ENCODE results near the gene ATL2. TPM values are rescaled to one million over a fixed set of nuclear protein-coding genes. Genes with fewer than 3 reads are reported as not detected.

Gene ATL2
- total RNA-seq, 1 donor from 2014 or later: 75.3 TPM

DNA sequence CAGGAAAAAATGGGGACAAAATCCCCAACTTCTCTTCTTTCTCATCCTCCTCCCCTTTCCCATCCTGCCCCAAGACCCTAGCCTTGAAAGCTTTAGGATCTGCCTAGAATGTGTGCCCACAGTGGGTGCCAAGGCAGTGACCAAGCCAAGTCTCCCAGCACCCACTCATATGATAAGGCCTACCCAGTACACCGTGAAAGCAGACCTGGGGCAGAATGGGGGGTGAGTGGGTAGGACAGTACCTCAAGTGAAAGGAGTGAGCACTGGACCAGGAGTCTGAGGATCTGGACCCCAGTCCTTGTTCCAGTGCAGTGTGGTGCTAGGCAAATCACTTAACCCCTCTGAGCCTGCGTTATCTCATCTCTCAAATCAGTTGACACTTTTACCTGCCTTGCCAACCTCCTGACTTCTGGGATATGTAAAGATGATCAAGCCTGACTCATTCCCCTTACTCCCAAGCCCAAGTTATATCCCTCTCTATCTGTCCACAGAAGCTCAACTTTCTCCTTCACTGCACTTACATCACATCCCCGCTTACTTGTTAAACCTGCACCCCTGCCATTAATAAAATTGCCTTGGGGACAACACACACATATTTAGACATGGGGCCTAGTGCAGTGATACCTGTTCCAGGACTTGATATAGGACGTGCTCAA lies 109.7 kb downstream of the ATL2 start:
- no peak for DNase-seq (ENCODE audit: low spot score in 2 of 2, unreplicated experiment in 2 of 2)
- no peaks in the 10 kb centered on the region for H3K36me3 Mint-ChIP-seq
- no peaks in the 10 kb centered on the region for H3K9me3 Mint-ChIP-seq
- no peaks in the 10 kb centered on the region for H3K27me3 Mint-ChIP-seq (ENCODE audit: low read depth)
- no peak overlapping the region for H3K27ac Mint-ChIP-seq
- TF ChIP-seq CTCF (IDR thresholded peaks at IDR 0.05; ENCODE audit: unreplicated experiment): no peak
- peaks cover 14% of the 10 kb centered on the region for H3K4me1 Mint-ChIP-seq
- H3K4me3 Mint-ChIP-seq: no peak overlapping the region

DNA sequence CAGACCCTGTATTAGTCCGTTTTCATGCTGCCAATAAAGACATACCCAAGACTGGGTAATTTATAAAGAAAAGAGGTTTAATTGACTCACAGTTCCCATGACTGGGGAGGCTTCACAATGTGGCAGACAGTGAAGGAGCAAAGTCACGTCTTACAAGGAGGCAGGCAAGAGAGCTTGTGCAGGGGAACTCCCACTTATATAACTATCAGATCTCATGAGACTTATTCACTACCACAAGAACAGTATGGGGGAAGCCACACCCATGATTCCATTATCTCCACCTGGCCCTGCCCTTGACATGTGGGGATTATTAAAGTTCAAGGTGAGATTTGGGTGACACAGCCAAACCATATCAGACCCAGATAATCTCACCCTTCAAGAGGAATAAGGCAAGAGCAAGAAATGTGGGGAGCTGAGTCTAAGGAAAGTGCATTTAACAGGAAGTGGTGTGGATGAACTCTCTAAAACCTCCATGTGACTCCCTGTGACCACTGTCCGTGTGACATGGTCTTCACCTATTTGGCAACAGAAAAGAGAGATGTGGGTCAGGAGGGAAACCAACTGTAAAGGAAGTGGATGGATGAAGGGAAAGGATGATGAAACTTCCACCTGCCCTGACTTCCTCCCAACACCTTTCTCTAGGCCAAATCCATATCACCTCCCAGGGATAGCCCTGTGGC lies 110.6 kb downstream of the ATL2 start:
- H3K4me1 Mint-ChIP-seq: peaks cover 21% of the 10 kb centered on the region
- H3K4me3 Mint-ChIP-seq: no peak overlapping the region

GRCh38 chr2:38265461-38265860 lies 111.6 kb downstream of the ATL2 start:
- no peak for DNase-seq (ENCODE audit: low spot score in 2 of 2, unreplicated experiment in 2 of 2)
- Mint-ChIP-seq H3K36me3 (no peaks in the 10 kb centered on the region), H3K27me3 (ENCODE audit: low read depth) (no peaks in the 10 kb centered on the region), H3K4me3 (no peak overlapping the region), H3K9me3 (no peaks in the 10 kb centered on the region), H3K27ac (no peak overlapping the region), H3K4me1 (peaks cover 21% of the 10 kb centered on the region)
- no peak for TF ChIP-seq CTCF (IDR thresholded peaks at IDR 0.05; ENCODE audit: unreplicated experiment)

More for the DNA sequence above, 110.6 kb downstream of the ATL2 start:
- no peak for DNase-seq (ENCODE audit: low spot score in 2 of 2, unreplicated experiment in 2 of 2)
- no peaks in the 10 kb centered on the region for H3K9me3 Mint-ChIP-seq
- no peak for TF ChIP-seq CTCF (IDR thresholded peaks at IDR 0.05; ENCODE audit: unreplicated experiment)
- no peaks in the 10 kb centered on the region for H3K27me3 Mint-ChIP-seq (ENCODE audit: low read depth)
- H3K36me3 Mint-ChIP-seq: no peaks in the 10 kb centered on the region
- H3K27ac Mint-ChIP-seq: no peak overlapping the region

- H3K27me3 Mint-ChIP-seq (ENCODE audit: low read depth): no peaks in the 10 kb centered on the region
- H3K4me3 Mint-ChIP-seq: no peak overlapping the region
- peak overlapping the region; percentile 52 for H3K27ac Mint-ChIP-seq
- TF ChIP-seq CTCF (IDR thresholded peaks at IDR 0.05; ENCODE audit: unreplicated experiment): no peak
- no peak for DNase-seq (ENCODE audit: low spot score in 2 of 2, unreplicated experiment in 2 of 2)
- H3K36me3 Mint-ChIP-seq: no peaks in the 10 kb centered on the region
- no peaks in the 10 kb centered on the region for H3K9me3 Mint-ChIP-seq
- H3K4me1 Mint-ChIP-seq: peaks cover 21% of the 10 kb centered on the region
Measured at GRCh38 chr2:38264396-38265221, 112.5 kb downstream of the ATL2 start.

DNA sequence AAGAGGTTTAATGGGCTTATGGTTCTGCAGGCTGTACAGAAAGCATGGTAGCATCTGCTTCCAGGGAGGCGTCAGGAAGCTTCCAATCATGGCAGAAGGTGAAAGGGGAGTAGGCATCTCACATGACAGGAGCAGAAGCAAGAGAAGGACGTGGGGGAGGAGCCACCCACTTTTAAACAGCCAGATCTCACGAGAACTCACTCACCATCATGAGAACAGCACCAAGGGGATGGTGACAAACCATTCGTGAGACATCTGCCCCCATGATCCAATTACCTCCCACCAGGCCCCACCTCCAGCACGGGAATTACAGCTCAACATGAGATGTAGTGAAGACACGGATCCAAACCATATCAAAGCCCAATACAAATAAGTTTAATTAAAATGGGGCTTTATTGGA lies 113.8 kb downstream of the ATL2 start:
- H3K4me1 Mint-ChIP-seq: peaks cover 21% of the 10 kb centered on the region
- no peak overlapping the region for H3K4me3 Mint-ChIP-seq
- TF ChIP-seq CTCF (IDR thresholded peaks at IDR 0.05; ENCODE audit: unreplicated experiment): no peak
- H3K9me3 Mint-ChIP-seq: no peaks in the 10 kb centered on the region
- DNase-seq (ENCODE audit: low spot score in 2 of 2, unreplicated experiment in 2 of 2): no peak
- H3K27ac Mint-ChIP-seq: no peak overlapping the region
- no peaks in the 10 kb centered on the region for H3K36me3 Mint-ChIP-seq
- no peaks in the 10 kb centered on the region for H3K27me3 Mint-ChIP-seq (ENCODE audit: low read depth)
